HS-5 (cell line): ENCODE results near the gene TMEM134.

Source experiments
- DNase-seq: peaks from one replicate; pipeline ENCODE4 v3.0.0-alpha.2; 2012; ENCODE audit warnings: low read depth

The TMEM134 gene

DNA sequence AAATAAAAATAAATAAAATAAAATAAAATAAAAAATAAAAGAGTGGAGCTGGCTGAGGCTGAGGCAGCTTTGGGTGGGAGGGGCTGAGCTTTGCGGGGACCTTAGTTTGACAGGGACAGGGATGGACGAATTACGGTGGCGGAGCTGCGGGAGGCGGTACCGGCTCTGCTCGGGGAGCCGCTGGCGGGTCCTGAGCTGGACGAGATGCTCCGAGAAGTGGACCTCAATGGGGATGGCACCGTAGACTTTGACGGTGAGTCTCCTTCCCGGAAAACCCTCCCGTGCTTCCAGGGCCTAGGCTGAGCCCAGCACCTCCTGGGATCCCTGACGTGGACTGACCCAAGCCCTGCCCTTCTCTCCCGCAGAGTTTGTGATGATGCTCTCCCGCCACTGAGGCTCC is 10.8 kb downstream of the TMEM134 start:
- no peak for DNase-seq

- no peak for DNase-seq
These were observed 11.6 kb downstream of the TMEM134 start for GRCh38 chr11:67457453-67457852.

- DNase-seq, result no peak
These were observed 12.9 kb downstream of the TMEM134 start for GRCh38 chr11:67456068-67456705.

GRCh38 chr11:67455054-67455453 is 14.0 kb downstream of the TMEM134 start, which contains the start of gene CABP4:
Gene CABP4 (plus strand): TSS chr11:67455354. CDS start chr11:67455424, 70 bp downstream.
- DNase-seq, result no peak

GRCh38 chr11:67453816-67454732 is 15.0 kb downstream of the TMEM134 start:
- no peak for DNase-seq

- no peak for DNase-seq
These were observed 16.7 kb downstream of the TMEM134 start, which contains the start of gene GPR152 for GRCh38 chr11:67452141-67452952. Gene GPR152 (minus strand): TSS chr11:67452729. CDS start chr11:67452724, 5 bp downstream.

DNA sequence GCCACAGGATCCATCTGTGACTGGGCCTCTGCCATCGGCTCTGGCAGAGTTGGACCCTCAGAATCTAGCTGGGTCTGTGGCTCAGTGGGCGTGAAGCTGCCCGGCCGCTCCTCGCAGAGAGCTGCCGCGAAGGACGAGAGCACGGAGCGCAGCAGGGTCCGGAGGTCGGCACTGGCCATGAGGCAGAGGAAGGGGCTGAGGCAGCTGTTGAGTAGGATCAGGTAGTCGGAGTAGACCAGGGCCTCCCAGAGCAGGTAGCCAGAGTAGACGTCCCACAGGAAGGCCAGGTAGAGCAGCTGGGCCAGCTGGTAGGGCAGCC is 17.4 kb downstream of the TMEM134 start:
- no peak for DNase-seq

GRCh38 chr11:67450796-67451657 is 18.0 kb downstream of the TMEM134 start:
- no peak for DNase-seq

GRCh38 chr11:67449116-67449844 is 19.8 kb downstream of the TMEM134 start:
- no peak for DNase-seq

- no peak for DNase-seq
These were observed 20.8 kb downstream of the TMEM134 start for GRCh38 chr11:67448220-67448609.

DNA sequence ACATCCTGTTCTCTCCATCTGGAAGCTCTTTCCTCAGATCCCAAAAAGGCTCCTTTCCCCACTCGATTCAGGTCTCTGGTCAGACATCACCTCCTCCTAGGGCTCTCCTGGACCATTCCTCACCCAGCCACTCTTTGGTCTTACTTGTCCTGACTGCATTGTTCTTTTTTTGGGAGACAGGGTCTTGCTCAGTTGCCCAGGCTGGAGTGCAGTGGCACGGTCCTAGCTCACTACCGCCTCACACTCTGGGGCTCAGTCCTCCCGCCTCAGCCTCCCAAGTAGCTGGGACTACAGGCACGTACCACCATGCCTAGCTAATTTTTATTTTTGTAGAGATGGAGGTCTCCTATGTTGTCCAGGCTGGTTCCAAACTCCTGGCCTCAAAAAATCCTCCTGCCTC is 23.5 kb downstream of the TMEM134 start:
- DNase-seq, result no peak

- no peak for DNase-seq
These were observed 26.3 kb downstream of the TMEM134 start for GRCh38 chr11:67442504-67443404.

- no peak for DNase-seq
These were observed 27.2 kb downstream of the TMEM134 start for GRCh38 chr11:67441731-67442351.

GRCh38 chr11:67441098-67441563 is 27.9 kb downstream of the TMEM134 start:
- no peak for DNase-seq

GRCh38 chr11:67440229-67441097 is 28.6 kb downstream of the TMEM134 start:
- no peak for DNase-seq

- no peak for DNase-seq
These were observed 29.5 kb downstream of the TMEM134 start for GRCh38 chr11:67439321-67440228.
